ENCODE measurements around the gene BRD2. TPM values are rescaled to one million over a fixed set of nuclear protein-coding genes. Genes with fewer than 3 reads are reported as not detected.

Gene BRD2
- total and polyA plus RNA-seq, 9 of the 15 experiments (the other 6 are each of a cell fraction or from before 2014, with no cell fraction given): 19.0 to 252 (median 181) TPM

DNA sequence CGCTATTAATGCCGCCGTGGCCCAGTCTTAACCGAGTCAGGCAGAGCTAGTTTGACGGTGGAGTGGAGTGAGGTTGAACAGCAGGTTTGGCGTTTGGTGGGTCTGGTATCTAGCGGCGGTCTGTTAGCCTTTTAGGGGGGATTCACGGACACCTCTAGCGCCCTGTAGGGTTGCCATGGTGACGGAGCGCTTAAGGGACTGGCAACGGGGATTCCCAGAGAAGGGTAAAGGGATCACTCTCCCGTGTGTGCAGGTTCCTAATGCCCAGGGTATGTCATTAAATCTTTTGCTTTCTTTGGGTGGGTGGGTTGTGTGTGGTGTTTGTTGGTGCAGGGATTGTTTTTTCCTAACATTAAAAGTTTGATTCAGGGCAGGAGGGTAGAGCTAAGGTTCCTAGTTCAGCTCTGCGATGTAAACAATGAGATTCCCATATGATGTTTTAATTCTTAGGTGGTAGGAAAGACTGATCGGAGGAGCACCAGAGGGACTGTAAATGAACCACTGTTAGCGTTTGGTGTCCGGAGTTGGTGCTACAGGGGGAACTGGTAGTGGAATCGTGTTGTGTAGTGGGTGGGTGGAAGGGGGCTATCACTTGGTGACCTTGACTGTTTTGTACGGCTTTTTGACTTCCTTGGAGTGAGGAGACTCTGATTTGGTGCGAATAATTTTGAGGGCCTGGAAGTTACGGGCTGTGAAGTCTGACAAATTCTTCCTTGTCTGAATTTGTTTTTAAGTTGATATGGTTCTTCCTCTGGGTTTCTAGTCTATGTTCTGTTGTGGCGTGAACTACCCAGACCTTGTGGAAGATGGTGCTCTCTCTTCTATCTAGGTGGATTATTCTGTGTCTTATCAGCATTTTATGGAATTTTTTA lies 5.0 kb downstream of the BRD2 start:
- peaks cover 68% of the 10 kb centered on the region for H3K36me3 ChIP-seq (ENCODE audit: control insufficient read depth, insufficient read depth, low read length)
- no TSS peak for BruUV-seq (replicated peaks)
- POLR2A ChIA-PET: interaction anchor here (0.6 to 13.4 kb wide), 40 partner anchors 8 to 927 kb away, joined by 3 to 384 read pairs (median 5); partner anchors contain the start of genes HLA-DMA, HLA-DMB, PSMB9 and TAP1
- TF ChIP-seq RBM25 (IDR thresholded peaks at IDR 0.05; ENCODE audit: low read depth, low read length, severe bottlenecking) (no peak), CHD1 (IDR thresholded peaks at IDR 0.05; ENCODE audit: low read length) (peak; percentile 93), ZEB2 (IDR thresholded peaks at IDR 0.05) (no peak), BRCA1 (IDR thresholded peaks at IDR 0.05) (no peak), BRCA1 (CRISPR knock-in tag; IDR thresholded peaks at IDR 0.05) (peak; percentile 13; the same call in 1 of the 2 replicates), ETS2 (tag; IDR thresholded peaks at IDR 0.05; ENCODE audit: borderline replicate concordance, poor library complexity, severe bottlenecking) (no peak), NR4A1 (CRISPR knock-in tag; IDR thresholded peaks at IDR 0.05) (no peak), NR4A1 (tag; IDR thresholded peaks at IDR 0.05) (no peak), POLR2AphosphoS5 (IDR thresholded peaks at IDR 0.05; ENCODE audit: control insufficient read depth, insufficient read depth, low read depth, low read length) (no peak; the same call in 1 of the 2 replicates), CHD2 (IDR thresholded peaks at IDR 0.05; ENCODE audit: low read depth, low read length) (peak; percentile 7; the same call in 1 of the 2 replicates), SIN3A (IDR thresholded peaks at IDR 0.05; ENCODE audit: borderline replicate concordance in 2 of 2, control insufficient read depth in 1 of 2, low read depth in 2 of 2, low read length in 2 of 2) (peak; percentile 10 to 17; a peak in 2 of 4 replicates), HEY1 (CRISPR knock-in tag; IDR thresholded peaks at IDR 0.05; ENCODE audit: borderline replicate concordance) (no peak), PHF20 (IDR thresholded peaks at IDR 0.05; ENCODE audit: partially characterized antibody) (peak; percentile 17), ZNF133 (CRISPR knock-in tag; IDR thresholded peaks at IDR 0.05) (no peak), NONO (IDR thresholded peaks at IDR 0.05; ENCODE audit: low read depth in 2 of 2, low read length in 1 of 2) (peak in 1 of 2 experiments; percentile 34; a peak in 1 of 4 replicates), BACH1 (tag; IDR thresholded peaks at IDR 0.05) (no peak), ZNF175 (CRISPR knock-in tag; IDR thresholded peaks at IDR 0.05; ENCODE audit: low read depth) (no peak), ZBTB8A (IDR thresholded peaks at IDR 0.05; ENCODE audit: partially characterized antibody) (no peak), U2AF1 (optimal IDR thresholded peaks at IDR 0.05; ENCODE audit: low read depth, low read length) (no peak), TAF7 (tag; IDR thresholded peaks at IDR 0.05) (no peak), ZNF212 (CRISPR knock-in tag; IDR thresholded peaks at IDR 0.05) (no peak)
- TF ChIP-seq, protein P1, sequence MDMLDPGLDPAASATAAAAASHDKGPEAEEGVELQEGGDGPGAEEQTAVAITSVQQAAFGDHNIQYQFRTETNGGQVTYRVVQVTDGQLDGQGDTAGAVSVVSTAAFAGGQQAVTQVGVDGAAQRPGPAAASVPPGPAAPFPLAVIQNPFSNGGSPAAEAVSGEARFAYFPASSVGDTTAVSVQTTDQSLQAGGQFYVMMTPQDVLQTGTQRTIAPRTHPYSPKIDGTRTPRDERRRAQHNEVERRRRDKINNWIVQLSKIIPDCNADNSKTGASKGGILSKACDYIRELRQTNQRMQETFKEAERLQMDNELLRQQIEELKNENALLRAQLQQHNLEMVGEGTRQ (CRISPR knock-in tag; IDR thresholded peaks at IDR 0.05): no peak

More for the DNA sequence above, 5.0 kb downstream of the BRD2 start:
- Histone ChIP-seq H3K9me1 (ENCODE audit: control insufficient read depth, insufficient read depth, low read length) (peaks cover 22% of the 10 kb centered on the region), H3K4me3 (peak overlapping the region; percentile 70), H3K4me2 (ENCODE audit: insufficient read depth, low read length) (peak overlapping the region; percentile 92), H3K79me2 (ENCODE audit: control insufficient read depth, insufficient read depth, low read length) (peaks cover 93% of the 10 kb centered on the region), H4K20me1 (replicated peaks; ENCODE audit: control insufficient read depth, insufficient read depth, low read length) (peaks cover 63% of the 10 kb centered on the region), H3K9me3 (replicated peaks; ENCODE audit: control insufficient read depth, insufficient read depth, low read depth, low read length) (no peaks in the 10 kb centered on the region), H3K4me1 (replicated peaks in 1 of 2; ENCODE audit: control insufficient read depth in 2 of 2, insufficient read depth in 2 of 2, low read length in 2 of 2) (peaks cover 14% of the 10 kb centered on the region in 2 experiments; a peak in 4 of 5 replicates), H3K9ac (ENCODE audit: insufficient read depth in 1 of 2, low read depth in 2 of 2, low read length in 2 of 2) (peak overlapping the region; percentile 75 to 98), H2AFZ (ENCODE audit: low read depth, low read length) (no peak overlapping the region), H3K27me3 (ENCODE audit: control insufficient read depth in 2 of 2, insufficient read depth in 2 of 2, low read length in 2 of 2) (no peaks in the 10 kb centered on the region), H3K27ac (ENCODE audit: extremely low read depth, low read depth, low read length) (peak overlapping the region; percentile 63)
- ATAC-seq (no peak), DNase-seq (ENCODE audit: extremely low read depth in 1 of 4, low spot score in 3 of 4) (peak in 3 of 4 experiments; percentile 49 to 65 (median 58)), FAIRE-seq (no peak)
- intact Hi-C loops (cut with micrococcal nuclease) (loop anchor here (5.0 kb wide), 1 partner anchor 776 kb away; no protein-coding TSS in a partner anchor), in situ Hi-C loops (cut with MboI) (loop anchor here (25.0 kb wide), 1 partner anchor 1436 kb away; the partner anchor contains the start of genes ATP6V1G2, DDX39B, MCCD1 and NFKBIL1)
- CTCF ChIA-PET (ENCODE audit: low intra/inter-chr PET ratio): no interaction called here
- WGBS (ENCODE audit: insufficient coverage, low coverage, missing lambda C conversion rate): under 1% methylated on average over 23 of the region's 23 CpGs

All from K562 (cell line).